Muscle layer of colon (tissue), 2 donors: ENCODE measurements around the gene SLC7A5.

Experiments used
- H3K27ac ChIP-seq: one replicate; pipeline ENCODE4 v1.7.0; 2013; ENCODE audit warnings: low read depth, mild to moderate bottlenecking, low read length, moderate library complexity
- H3K27me3 ChIP-seq, 2 donors: one replicate each; pipeline ENCODE4 v1.7.0; 2013; ENCODE audit warnings: low read length in 2 of 2, mild to moderate bottlenecking in 2 of 2; ENCODE audit not compliant: insufficient read depth in 2 of 2, control insufficient read depth in 1 of 2
- H3K36me3 ChIP-seq: one replicate; pipeline ENCODE4 v1.7.0; 2013; ENCODE audit warnings: mild to moderate bottlenecking, low read length; ENCODE audit not compliant: insufficient read depth
- H3K4me1 ChIP-seq: one replicate; pipeline ENCODE4 v1.7.0; 2013; ENCODE audit warnings: mild to moderate bottlenecking, low read length; ENCODE audit not compliant: insufficient read depth
- H3K4me3 ChIP-seq, 2 donors: one replicate each; pipeline ENCODE4 v1.7.0; 2013; ENCODE audit warnings: low read length in 2 of 2, low read depth in 1 of 2, mild to moderate bottlenecking in 1 of 2, moderate library complexity in 1 of 2
- H3K9ac ChIP-seq: one replicate; pipeline ENCODE4 v1.7.0; 2013; ENCODE audit warnings: low read length
- H3K9me3 ChIP-seq: one replicate; pipeline ENCODE4 v1.7.0; 2013; ENCODE audit warnings: mild to moderate bottlenecking, low read length
- donor health status: abdominal sarcoma.
- donor health status: Adenocarcinoma of cecum.

The SLC7A5 gene

GRCh38 chr16:87847785-87848675 lies 21.3 kb downstream of the SLC7A5 start:
- Histone ChIP-seq H3K36me3 (peaks cover 16% of the 10 kb centered on the region), H3K9ac (no peak overlapping the region), H3K27me3 (no peaks in the 10 kb centered on the region), H3K27ac (no peak overlapping the region), H3K9me3 (no peaks in the 10 kb centered on the region), H3K4me1 (peaks cover 29% of the 10 kb centered on the region), H3K4me3 (no peak overlapping the region)

GRCh38 chr16:87847467-87847784 lies 21.9 kb downstream of the SLC7A5 start:
- Histone ChIP-seq H3K27me3 (no peaks in the 10 kb centered on the region), H3K9ac (no peak overlapping the region), H3K36me3 (peaks cover 16% of the 10 kb centered on the region), H3K4me1 (peaks cover 23% of the 10 kb centered on the region), H3K9me3 (no peaks in the 10 kb centered on the region), H3K27ac (no peak overlapping the region), H3K4me3 (no peak overlapping the region)

- H3K4me1 ChIP-seq: peaks cover 23% of the 10 kb centered on the region
- no peak overlapping the region for H3K27ac ChIP-seq
- H3K27me3 ChIP-seq: no peaks in the 10 kb centered on the region
- H3K4me3 ChIP-seq: no peak overlapping the region
- no peaks in the 10 kb centered on the region for H3K9me3 ChIP-seq
- H3K9ac ChIP-seq: peak overlapping the region; percentile 5
- peaks cover 16% of the 10 kb centered on the region for H3K36me3 ChIP-seq
These were observed 22.4 kb downstream of the SLC7A5 start for GRCh38 chr16:87846705-87847466.

GRCh38 chr16:87845807-87846619 lies 23.3 kb downstream of the SLC7A5 start:
- H3K9ac ChIP-seq: no peak overlapping the region
- no peak overlapping the region for H3K27ac ChIP-seq
- H3K4me3 ChIP-seq: no peak overlapping the region
- no peaks in the 10 kb centered on the region for H3K9me3 ChIP-seq
- H3K27me3 ChIP-seq: no peaks in the 10 kb centered on the region
- peaks cover 23% of the 10 kb centered on the region for H3K4me1 ChIP-seq
- peaks cover 8% of the 10 kb centered on the region for H3K36me3 ChIP-seq

GRCh38 chr16:87845213-87845612 lies 24.1 kb downstream of the SLC7A5 start:
- Histone ChIP-seq H3K4me1 (peaks cover 20% of the 10 kb centered on the region), H3K4me3 (no peak overlapping the region), H3K27ac (no peak overlapping the region), H3K36me3 (peaks cover under 1% of the 10 kb centered on the region), H3K9me3 (no peaks in the 10 kb centered on the region), H3K27me3 (no peaks in the 10 kb centered on the region), H3K9ac (no peak overlapping the region)

GRCh38 chr16:87844809-87845208 lies 24.5 kb downstream of the SLC7A5 start:
- H3K27ac ChIP-seq: no peak overlapping the region
- H3K4me1 ChIP-seq: peaks cover 16% of the 10 kb centered on the region
- H3K4me3 ChIP-seq: no peak overlapping the region
- H3K9ac ChIP-seq: no peak overlapping the region
- no peaks in the 10 kb centered on the region for H3K27me3 ChIP-seq
- H3K9me3 ChIP-seq: no peaks in the 10 kb centered on the region
- no peaks in the 10 kb centered on the region for H3K36me3 ChIP-seq

- H3K27ac ChIP-seq: no peak overlapping the region
- no peak overlapping the region for H3K9ac ChIP-seq
- H3K4me3 ChIP-seq: no peak overlapping the region
- H3K36me3 ChIP-seq: peaks cover 4% of the 10 kb centered on the region
- H3K9me3 ChIP-seq: no peaks in the 10 kb centered on the region
- no peaks in the 10 kb centered on the region for H3K27me3 ChIP-seq
- H3K4me1 ChIP-seq: peaks cover 12% of the 10 kb centered on the region
These were observed 25.1 kb downstream of the SLC7A5 start for GRCh38 chr16:87844120-87844733.

- peaks cover 9% of the 10 kb centered on the region for H3K36me3 ChIP-seq
- H3K27me3 ChIP-seq: no peaks in the 10 kb centered on the region
- no peaks in the 10 kb centered on the region for H3K9me3 ChIP-seq
- no peak overlapping the region for H3K4me3 ChIP-seq
- no peak overlapping the region for H3K27ac ChIP-seq
- peaks cover 12% of the 10 kb centered on the region for H3K4me1 ChIP-seq
- H3K9ac ChIP-seq: no peak overlapping the region
These were observed 25.6 kb downstream of the SLC7A5 start for GRCh38 chr16:87843678-87844105.

- no peak overlapping the region for H3K4me3 ChIP-seq
- H3K27me3 ChIP-seq: no peaks in the 10 kb centered on the region
- H3K9me3 ChIP-seq: no peaks in the 10 kb centered on the region
- peaks cover 14% of the 10 kb centered on the region for H3K36me3 ChIP-seq
- no peak overlapping the region for H3K9ac ChIP-seq
- peaks cover 12% of the 10 kb centered on the region for H3K4me1 ChIP-seq
- H3K27ac ChIP-seq: no peak overlapping the region
These were observed 27.0 kb downstream of the SLC7A5 start for GRCh38 chr16:87842209-87842869.

GRCh38 chr16:87841340-87842208 lies 27.7 kb downstream of the SLC7A5 start:
- Histone ChIP-seq H3K27ac (no peak overlapping the region), H3K27me3 (no peaks in the 10 kb centered on the region), H3K9ac (no peak overlapping the region), H3K4me1 (peaks cover 6% of the 10 kb centered on the region), H3K9me3 (no peaks in the 10 kb centered on the region), H3K4me3 (no peak overlapping the region), H3K36me3 (peaks cover 21% of the 10 kb centered on the region)
